ENCODE measurements around the gene CEP126. TPM values are rescaled to one million over a fixed set of nuclear protein-coding genes. Genes with fewer than 3 reads are reported as not detected.

Gene CEP126
- total RNA-seq, 1 experiment from 2014 or later, result 4.3 TPM

- no peaks in the 10 kb centered on the region for H3K36me3 Mint-ChIP-seq (ENCODE audit: insufficient read depth, unreplicated experiment)
- no peak overlapping the region for H3K27ac Mint-ChIP-seq (ENCODE audit: low read depth, unreplicated experiment)
- TF ChIP-seq CTCF (IDR thresholded peaks at IDR 0.05; ENCODE audit: unreplicated experiment), result no peak
- DNase-seq (ENCODE audit: unreplicated experiment), result peak; percentile 82
- H3K4me1 Mint-ChIP-seq (ENCODE audit: insufficient read depth, unreplicated experiment), result peaks cover 6% of the 10 kb centered on the region
- intact Hi-C loops (cut with micrococcal nuclease), result no loop called here
- no peak overlapping the region for H3K4me3 Mint-ChIP-seq (ENCODE audit: unreplicated experiment)
- no peaks in the 10 kb centered on the region for H3K9me3 Mint-ChIP-seq (ENCODE audit: unreplicated experiment)
- ChIA-PET CTCF (interaction anchor here (0.7 to 13.1 kb wide), 6 partner anchors 9 to 140 kb away, joined by 3 to 372 read pairs (median 6); partner anchors contain the start of gene CEP126), POLR2A (interaction anchor here (0.7 kb wide), 1 partner anchor 44 kb away, joined by 3 read pairs; the partner anchor contains the start of gene CEP126)
- BruUV-seq (replicated peaks), result no TSS peak
- no peaks in the 10 kb centered on the region for H3K27me3 Mint-ChIP-seq (ENCODE audit: insufficient read depth, unreplicated experiment)
These were observed 44.3 kb upstream of the CEP126 start for GRCh38 chr11:101870510-101870909.

- H3K27ac Mint-ChIP-seq (ENCODE audit: low read depth, unreplicated experiment), result no peak overlapping the region
- BruUV-seq (replicated peaks), result no TSS peak
- TF ChIP-seq CTCF (IDR thresholded peaks at IDR 0.05; ENCODE audit: unreplicated experiment), result no peak
- ChIA-PET CTCF (interaction anchor here (1.1 to 12.0 kb wide), 2 partner anchors 11 to 42 kb away, joined by 4 to 110 read pairs; partner anchors contain the start of gene CEP126), POLR2A (interaction anchor here (0.6 to 1.0 kb wide), 2 partner anchors 42 to 1354 kb away, joined by 3 to 4 read pairs; partner anchors contain the start of gene CEP126)
- intact Hi-C loops (cut with micrococcal nuclease), result no loop called here
- H3K4me1 Mint-ChIP-seq (ENCODE audit: insufficient read depth, unreplicated experiment), result peaks cover 6% of the 10 kb centered on the region
- DNase-seq (ENCODE audit: unreplicated experiment), result no peak
- no peaks in the 10 kb centered on the region for H3K36me3 Mint-ChIP-seq (ENCODE audit: insufficient read depth, unreplicated experiment)
- H3K27me3 Mint-ChIP-seq (ENCODE audit: insufficient read depth, unreplicated experiment), result no peaks in the 10 kb centered on the region
- H3K9me3 Mint-ChIP-seq (ENCODE audit: unreplicated experiment), result no peaks in the 10 kb centered on the region
- H3K4me3 Mint-ChIP-seq (ENCODE audit: unreplicated experiment), result no peak overlapping the region
These were observed 42.5 kb upstream of the CEP126 start for GRCh38 chr11:101872171-101872882.

- H3K4me1 Mint-ChIP-seq (ENCODE audit: insufficient read depth, unreplicated experiment), result no peaks in the 10 kb centered on the region
- intact Hi-C loops (cut with micrococcal nuclease), result loop anchor here (1.0 kb wide), 1 partner anchor 20 kb away; no protein-coding TSS in a partner anchor
- H3K27ac Mint-ChIP-seq (ENCODE audit: low read depth, unreplicated experiment), result no peak overlapping the region
- no peaks in the 10 kb centered on the region for H3K27me3 Mint-ChIP-seq (ENCODE audit: insufficient read depth, unreplicated experiment)
- no peaks in the 10 kb centered on the region for H3K36me3 Mint-ChIP-seq (ENCODE audit: insufficient read depth, unreplicated experiment)
- no peaks in the 10 kb centered on the region for H3K9me3 Mint-ChIP-seq (ENCODE audit: unreplicated experiment)
- BruUV-seq (replicated peaks), result no TSS peak
- ChIA-PET CTCF (interaction anchor here (0.7 to 12.0 kb wide), 11 partner anchors 7 to 127 kb away, joined by 3 to 110 read pairs (median 5); partner anchors contain the start of gene CEP126), POLR2A (interaction anchor here (0.6 to 1.0 kb wide), 2 partner anchors 19 to 388 kb away, joined by 4 read pairs; no protein-coding TSS in a partner anchor)
- no peak overlapping the region for H3K4me3 Mint-ChIP-seq (ENCODE audit: unreplicated experiment)
- peak; percentile 66 for DNase-seq (ENCODE audit: unreplicated experiment)
- peak; percentile 33 for TF ChIP-seq CTCF (IDR thresholded peaks at IDR 0.05; ENCODE audit: unreplicated experiment)
These were observed 34.6 kb upstream of the CEP126 start for GRCh38 chr11:101880222-101880621.

GRCh38 chr11:101881586-101881985, 33.2 kb upstream of the CEP126 start:
- intact Hi-C loops (cut with micrococcal nuclease), result no loop called here
- ChIA-PET CTCF (interaction anchor here (0.6 to 2.6 kb wide), 2 partner anchors 20 to 63 kb away, joined by 3 to 19 read pairs; no protein-coding TSS in a partner anchor), POLR2A (no interaction called here)
- BruUV-seq (replicated peaks), result no TSS peak
- no peaks in the 10 kb centered on the region for H3K4me1 Mint-ChIP-seq (ENCODE audit: insufficient read depth, unreplicated experiment)
- DNase-seq (ENCODE audit: unreplicated experiment), result no peak
- H3K27ac Mint-ChIP-seq (ENCODE audit: low read depth, unreplicated experiment), result no peak overlapping the region
- H3K36me3 Mint-ChIP-seq (ENCODE audit: insufficient read depth, unreplicated experiment), result no peaks in the 10 kb centered on the region
- H3K9me3 Mint-ChIP-seq (ENCODE audit: unreplicated experiment), result no peaks in the 10 kb centered on the region
- TF ChIP-seq CTCF (IDR thresholded peaks at IDR 0.05; ENCODE audit: unreplicated experiment), result no peak
- H3K4me3 Mint-ChIP-seq (ENCODE audit: unreplicated experiment), result no peak overlapping the region
- no peaks in the 10 kb centered on the region for H3K27me3 Mint-ChIP-seq (ENCODE audit: insufficient read depth, unreplicated experiment)

Measured in MCF 10A (cell line).